ENCODE data around the gene PGLYRP1.

The PGLYRP1 gene

DNA sequence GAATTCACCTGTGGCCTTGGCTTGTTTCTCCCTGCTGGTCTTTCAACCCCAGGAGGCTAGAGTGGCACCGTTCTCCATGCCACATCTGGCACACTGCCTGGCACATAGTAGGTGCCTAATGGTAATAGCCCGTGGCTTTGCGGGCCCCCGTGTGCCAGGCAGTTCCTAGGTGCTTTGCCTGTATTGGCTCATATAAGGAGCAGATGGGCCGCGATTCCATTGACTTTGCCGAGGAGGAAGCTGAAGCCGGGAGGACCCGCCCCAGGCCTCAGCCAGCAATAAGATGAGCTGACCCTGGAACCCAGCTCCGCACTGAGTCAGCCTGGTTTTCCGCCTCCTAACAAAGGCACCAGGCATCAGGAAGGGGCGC is 807 bp downstream of the PGLYRP1 start:
- TF ChIP-seq, protein P1, sequence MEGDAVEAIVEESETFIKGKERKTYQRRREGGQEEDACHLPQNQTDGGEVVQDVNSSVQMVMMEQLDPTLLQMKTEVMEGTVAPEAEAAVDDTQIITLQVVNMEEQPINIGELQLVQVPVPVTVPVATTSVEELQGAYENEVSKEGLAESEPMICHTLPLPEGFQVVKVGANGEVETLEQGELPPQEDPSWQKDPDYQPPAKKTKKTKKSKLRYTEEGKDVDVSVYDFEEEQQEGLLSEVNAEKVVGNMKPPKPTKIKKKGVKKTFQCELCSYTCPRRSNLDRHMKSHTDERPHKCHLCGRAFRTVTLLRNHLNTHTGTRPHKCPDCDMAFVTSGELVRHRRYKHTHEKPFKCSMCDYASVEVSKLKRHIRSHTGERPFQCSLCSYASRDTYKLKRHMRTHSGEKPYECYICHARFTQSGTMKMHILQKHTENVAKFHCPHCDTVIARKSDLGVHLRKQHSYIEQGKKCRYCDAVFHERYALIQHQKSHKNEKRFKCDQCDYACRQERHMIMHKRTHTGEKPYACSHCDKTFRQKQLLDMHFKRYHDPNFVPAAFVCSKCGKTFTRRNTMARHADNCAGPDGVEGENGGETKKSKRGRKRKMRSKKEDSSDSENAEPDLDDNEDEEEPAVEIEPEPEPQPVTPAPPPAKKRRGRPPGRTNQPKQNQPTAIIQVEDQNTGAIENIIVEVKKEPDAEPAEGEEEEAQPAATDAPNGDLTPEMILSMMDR (conservative IDR thresholded peaks at IDR 0.05; ENCODE audit: control insufficient read depth, insufficient read depth, low read depth, low read length), result no peak
- no peak for DNase-seq (ENCODE audit: low read depth)
- no peak overlapping the region for H3K4me3 ChIP-seq (ENCODE audit: control insufficient read depth, low read depth, low read length)

GRCh38 chr19:46021531-46022041 is 1.3 kb downstream of the PGLYRP1 start:
- DNase-seq (ENCODE audit: low read depth), result no peak
- no peak overlapping the region for H3K4me3 ChIP-seq (ENCODE audit: control insufficient read depth, low read depth, low read length)
- TF ChIP-seq, protein P1 (conservative IDR thresholded peaks at IDR 0.05; ENCODE audit: control insufficient read depth, insufficient read depth, low read depth, low read length), result no peak

DNA sequence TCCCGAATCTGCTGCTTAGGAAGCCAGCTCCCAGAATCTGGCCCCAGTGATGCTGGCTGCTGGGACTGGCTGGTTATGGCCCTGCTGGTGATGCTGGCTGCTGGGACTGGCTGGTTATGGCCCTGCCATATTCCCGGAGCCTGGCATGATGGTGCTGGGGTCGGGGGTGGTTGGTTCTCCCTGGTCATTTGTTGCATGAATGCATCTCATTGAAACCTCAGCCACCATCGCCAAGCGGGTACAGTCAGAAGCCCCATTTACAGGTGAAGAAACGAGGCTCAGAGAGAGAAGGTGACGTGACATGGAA is 2.1 kb downstream of the PGLYRP1 start:
- TF ChIP-seq, protein P1 (conservative IDR thresholded peaks at IDR 0.05; ENCODE audit: control insufficient read depth, insufficient read depth, low read depth, low read length), result no peak
- H3K4me3 ChIP-seq (ENCODE audit: control insufficient read depth, low read depth, low read length), result no peak overlapping the region
- DNase-seq (ENCODE audit: low read depth), result no peak

DNA sequence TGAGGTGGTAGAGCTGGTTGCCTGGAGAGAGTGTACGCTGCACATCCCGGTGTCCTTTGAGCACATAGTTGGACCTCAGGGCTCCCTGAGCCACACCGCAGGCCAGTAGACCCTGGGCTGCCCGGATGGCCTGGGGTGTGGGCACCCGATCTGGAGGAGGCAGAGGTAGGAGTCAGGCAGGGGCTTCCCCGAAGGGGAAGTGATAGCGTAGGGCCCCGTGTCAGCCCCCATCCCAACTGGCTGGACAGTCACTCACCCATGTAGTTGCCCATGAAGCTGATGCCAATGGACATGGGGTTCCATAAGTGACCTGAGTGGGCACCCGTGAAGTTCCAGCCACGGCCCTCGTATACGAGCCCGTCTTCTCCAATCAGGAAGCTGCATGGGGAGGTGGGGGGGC is 3.6 kb downstream of the PGLYRP1 start:
- DNase-seq (ENCODE audit: low read depth), result no peak
- TF ChIP-seq, protein P1 (conservative IDR thresholded peaks at IDR 0.05; ENCODE audit: control insufficient read depth, insufficient read depth, low read depth, low read length), result no peak
- no peak overlapping the region for H3K4me3 ChIP-seq (ENCODE audit: control insufficient read depth, low read depth, low read length)

DNA sequence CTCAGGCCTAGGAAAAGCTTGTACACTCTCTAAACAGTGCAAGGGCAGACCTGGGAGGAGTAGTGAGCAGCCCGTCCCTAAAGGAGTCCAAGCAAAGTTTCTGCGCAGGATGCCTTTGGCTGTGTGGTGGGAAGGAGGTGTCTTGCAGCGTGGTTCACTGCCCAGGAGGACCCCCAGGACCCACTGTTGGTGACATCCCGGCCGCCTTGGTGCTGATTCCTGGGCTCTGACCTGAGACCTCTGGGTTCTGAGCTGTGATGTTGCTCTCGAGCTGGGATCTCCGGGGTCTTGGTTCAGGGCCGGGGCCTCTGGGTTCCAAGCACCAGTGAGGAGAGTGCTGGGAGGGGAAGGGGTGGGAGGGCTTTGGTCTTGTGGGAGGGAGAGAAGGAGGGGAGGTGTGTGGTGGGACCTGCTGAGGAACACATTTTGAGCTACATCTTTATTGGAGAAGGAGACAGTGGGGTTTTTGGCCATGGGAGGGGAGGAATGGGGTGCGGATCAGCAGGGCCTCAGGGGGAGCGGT is 4.1 kb downstream of the PGLYRP1 start:
- H3K4me3 ChIP-seq (ENCODE audit: control insufficient read depth, low read depth, low read length), result no peak overlapping the region
- DNase-seq (ENCODE audit: low read depth), result no peak
- TF ChIP-seq, protein P1 (conservative IDR thresholded peaks at IDR 0.05; ENCODE audit: control insufficient read depth, insufficient read depth, low read depth, low read length), result no peak

DNA sequence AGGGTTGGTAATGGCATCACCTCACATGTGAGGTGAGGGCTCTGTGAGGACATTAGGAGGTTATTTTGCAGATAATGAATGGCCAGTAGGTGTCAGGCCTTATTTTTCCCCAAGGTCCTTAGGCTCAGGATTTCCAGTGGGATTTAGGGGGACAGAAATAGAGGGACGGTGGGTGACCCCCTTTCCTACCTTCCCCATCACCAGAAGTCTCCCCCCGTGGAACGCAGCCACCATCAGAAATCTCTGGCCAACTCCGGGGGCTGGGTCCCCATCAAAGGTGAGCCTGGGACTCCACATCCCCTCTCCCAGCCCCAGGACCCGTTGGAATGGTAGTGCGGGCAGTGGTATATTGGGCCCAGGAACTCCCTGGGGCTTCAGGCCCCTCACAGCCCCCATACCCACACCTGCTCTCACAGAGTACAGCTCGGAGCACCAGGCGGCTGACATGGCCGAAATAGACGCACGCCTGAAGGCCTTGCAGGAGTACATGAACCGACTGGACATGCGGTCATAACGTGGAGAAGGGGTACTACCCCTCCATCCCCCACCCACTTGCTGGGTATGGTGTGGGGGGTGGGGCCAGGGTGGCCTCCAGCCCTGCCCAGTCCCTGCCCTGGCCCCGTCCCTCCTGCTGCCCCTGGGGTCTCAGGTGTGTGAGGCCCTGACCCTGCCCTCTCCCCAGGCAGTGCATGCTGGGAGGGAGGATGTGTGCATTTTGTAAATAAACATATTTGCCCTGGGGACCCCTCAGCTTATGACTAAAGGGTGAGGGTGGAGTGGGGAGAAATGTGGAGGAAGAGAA is 4.8 kb downstream of the PGLYRP1 start:
- DNase-seq (ENCODE audit: low read depth), result no peak
- H3K4me3 ChIP-seq (ENCODE audit: control insufficient read depth, low read depth, low read length), result no peak overlapping the region
- TF ChIP-seq, protein P1 (conservative IDR thresholded peaks at IDR 0.05; ENCODE audit: control insufficient read depth, insufficient read depth, low read depth, low read length), result no peak

Data from fibroblast of mammary gland (primary cell).